Smooth muscle cell (in vitro differentiated cells): ENCODE results near the gene CBX5. TPM values are rescaled to one million over a fixed set of nuclear protein-coding genes. Genes with fewer than 3 reads are reported as not detected.

Experiments
- DNase-seq: peaks from one replicate; lab custom pipeline; 2025; ENCODE audit not compliant: unreplicated experiment; lab: John Stamatoyannopoulos, UW
- H2AFZ ChIP-seq: fragments of 200-600 bp; sonication (generic); 2 replicates; pipeline ENCODE4 v1.6.0; 2016; ENCODE audit warnings: antibody characterized with exemption, low read depth, mild to moderate bottlenecking
- H3F3A ChIP-seq: fragments of 200-600 bp; sonication (generic); 2 replicates; pipeline ENCODE4 v1.6.0; 2017; ENCODE audit warnings: antibody characterized with exemption, low read depth
- H3K27ac ChIP-seq: fragments of 200-600 bp; sonication (generic); 2 replicates; pipeline ENCODE4 v1.5.1; 2016; ENCODE audit warnings: low read depth, mild to moderate bottlenecking
- H3K27me3 ChIP-seq: fragments of 200-600 bp; sonication (generic); 2 replicates; pipeline ENCODE4 v1.6.1; 2016; ENCODE audit warnings: low read depth, mild to moderate bottlenecking
- H3K36me3 ChIP-seq: fragments of 200-600 bp; sonication (generic); 2 replicates; pipeline ENCODE4 v1.5.1; 2016; ENCODE audit warnings: low read depth
- H3K4me1 ChIP-seq: fragments of 200-600 bp; sonication (generic); 2 replicates; pipeline ENCODE4 v1.5.1; 2016; ENCODE audit warnings: low read depth
- H3K4me2 ChIP-seq: fragments of 200-600 bp; sonication (generic); 2 replicates; pipeline ENCODE4 v1.6.0; 2016; ENCODE audit warnings: mild to moderate bottlenecking
- H3K4me3 ChIP-seq: fragments of 200-600 bp; sonication (generic); 2 replicates; pipeline ENCODE4 v1.5.1; 2016; ENCODE audit warnings: mild to moderate bottlenecking
- H3K79me2 ChIP-seq: fragments of 200-600 bp; sonication (generic); 2 replicates; pipeline ENCODE4 v1.6.0; 2016; ENCODE audit warnings: low read depth, mild to moderate bottlenecking
- H3K9ac ChIP-seq: fragments of 200-600 bp; sonication (generic); 2 replicates; pipeline ENCODE4 v1.6.0; 2016; ENCODE audit warnings: low read depth
- H3K9me3 ChIP-seq: fragments of 200-600 bp; sonication (generic); replicated peaks from 2 replicates; pipeline ENCODE4 v1.5.1; 2016; ENCODE audit warnings: low read depth
- H4K20me1 ChIP-seq: fragments of 200-600 bp; sonication (generic); 2 replicates; pipeline ENCODE4 v1.6.0; 2016; ENCODE audit warnings: low read depth
- WGBS: methylation state at CpG from one replicate; pipeline ENCODE4 v1.1.7; 2016; ENCODE audit warnings: low lambda C conversion rate; 5-methylcytosine and 5-hydroxymethylcytosine counted together
- polyA plus RNA-seq: library from polyadenylated mRNA; unstranded; fragments of >200 nt; fragmentation: Nextera tagmentation; extraction: Ambion mirVana; gene quantifications from 2 replicates; pipeline ENCODE4 v1.2.1, GENCODE V29; 2016
- total RNA-seq: library from RNA; depleted of rRNA; stranded (reverse); fragments of >200 nt; gene quantifications from 2 replicates; pipeline ENCODE4 v1.2.3, GENCODE V29; 2014
- TF ChIP-seq, protein P1 (sequence below): fragments of 200-600 bp; sonication (generic); IDR thresholded peaks from 2 replicates; pipeline ENCODE4 v1.5.1; 2017; ENCODE audit warnings: borderline replicate concordance, mild to moderate bottlenecking, antibody characterized with exemption; ENCODE audit not compliant: insufficient read depth, poor library complexity, severe bottlenecking

The CBX5 gene
- total and polyA plus RNA-seq, 2 experiments from 2014 or later = 26.1 to 67.4 TPM

- no peak for DNase-seq
- Histone ChIP-seq H3K79me2 (no peaks in the 10 kb centered on the region), H3K27ac (no peak overlapping the region), H3K27me3 (no peaks in the 10 kb centered on the region), H3K9ac (no peak overlapping the region), H4K20me1 (no peaks in the 10 kb centered on the region), H3K36me3 (no peaks in the 10 kb centered on the region), H3K4me1 (no peaks in the 10 kb centered on the region), H3F3A (no peaks in the 10 kb centered on the region), H3K4me2 (no peak overlapping the region), H2AFZ (no peak overlapping the region), H3K9me3 (no peaks in the 10 kb centered on the region), H3K4me3 (no peak overlapping the region)
- WGBS = 89% methylated on average over 6 of the region's 6 CpGs
- TF ChIP-seq, protein P1, sequence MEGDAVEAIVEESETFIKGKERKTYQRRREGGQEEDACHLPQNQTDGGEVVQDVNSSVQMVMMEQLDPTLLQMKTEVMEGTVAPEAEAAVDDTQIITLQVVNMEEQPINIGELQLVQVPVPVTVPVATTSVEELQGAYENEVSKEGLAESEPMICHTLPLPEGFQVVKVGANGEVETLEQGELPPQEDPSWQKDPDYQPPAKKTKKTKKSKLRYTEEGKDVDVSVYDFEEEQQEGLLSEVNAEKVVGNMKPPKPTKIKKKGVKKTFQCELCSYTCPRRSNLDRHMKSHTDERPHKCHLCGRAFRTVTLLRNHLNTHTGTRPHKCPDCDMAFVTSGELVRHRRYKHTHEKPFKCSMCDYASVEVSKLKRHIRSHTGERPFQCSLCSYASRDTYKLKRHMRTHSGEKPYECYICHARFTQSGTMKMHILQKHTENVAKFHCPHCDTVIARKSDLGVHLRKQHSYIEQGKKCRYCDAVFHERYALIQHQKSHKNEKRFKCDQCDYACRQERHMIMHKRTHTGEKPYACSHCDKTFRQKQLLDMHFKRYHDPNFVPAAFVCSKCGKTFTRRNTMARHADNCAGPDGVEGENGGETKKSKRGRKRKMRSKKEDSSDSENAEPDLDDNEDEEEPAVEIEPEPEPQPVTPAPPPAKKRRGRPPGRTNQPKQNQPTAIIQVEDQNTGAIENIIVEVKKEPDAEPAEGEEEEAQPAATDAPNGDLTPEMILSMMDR = no peak
These were observed 33.8 kb downstream of the CBX5 start for GRCh38 chr12:54246011-54246641.

GRCh38 chr12:54240971-54241588, 38.8 kb downstream of the CBX5 start:
- no peak overlapping the region for H3K4me2 ChIP-seq
- H3K9me3 ChIP-seq = no peaks in the 10 kb centered on the region
- TF ChIP-seq, protein P1 = no peak
- H3K36me3 ChIP-seq = no peaks in the 10 kb centered on the region
- H3K27ac ChIP-seq = no peak overlapping the region
- no peaks in the 10 kb centered on the region for H3K27me3 ChIP-seq
- H3K4me3 ChIP-seq = no peak overlapping the region
- H3K79me2 ChIP-seq = no peaks in the 10 kb centered on the region
- no peak overlapping the region for H2AFZ ChIP-seq
- no peaks in the 10 kb centered on the region for H4K20me1 ChIP-seq
- no peaks in the 10 kb centered on the region for H3F3A ChIP-seq
- no peak for DNase-seq
- H3K4me1 ChIP-seq = no peaks in the 10 kb centered on the region
- H3K9ac ChIP-seq = no peak overlapping the region
- WGBS = 97% methylated on average over 2 of the region's 2 CpGs

DNA sequence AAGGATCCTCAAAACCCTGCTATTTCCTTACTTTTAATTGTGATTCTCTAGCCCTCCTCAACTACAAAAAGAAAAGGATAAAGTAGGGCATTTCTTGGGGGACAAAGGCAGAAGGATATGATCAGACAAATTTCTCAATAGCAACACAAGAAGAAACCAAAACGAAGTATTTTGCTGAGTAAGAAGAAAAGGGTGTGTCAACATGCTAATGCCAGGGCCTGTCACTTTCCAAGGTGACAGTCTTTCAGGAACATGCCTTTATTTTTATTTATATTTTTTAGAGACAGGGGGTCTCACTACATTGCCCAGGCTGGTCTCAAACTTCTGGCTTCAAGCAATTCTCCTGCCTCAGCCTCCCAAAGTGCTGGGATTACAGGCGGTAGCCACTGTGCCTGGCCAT, 39.8 kb downstream of the CBX5 start:
- Histone ChIP-seq H3K4me3 (no peak overlapping the region), H3K9ac (no peak overlapping the region), H3F3A (no peaks in the 10 kb centered on the region), H3K79me2 (no peaks in the 10 kb centered on the region), H3K9me3 (no peaks in the 10 kb centered on the region), H3K27ac (no peak overlapping the region), H3K4me1 (no peaks in the 10 kb centered on the region), H4K20me1 (no peaks in the 10 kb centered on the region), H2AFZ (no peak overlapping the region), H3K27me3 (no peaks in the 10 kb centered on the region), H3K4me2 (no peak overlapping the region), H3K36me3 (no peaks in the 10 kb centered on the region)
- 97% methylated on average over 2 of the region's 2 CpGs for WGBS
- DNase-seq = no peak
- TF ChIP-seq, protein P1 = no peak

DNA sequence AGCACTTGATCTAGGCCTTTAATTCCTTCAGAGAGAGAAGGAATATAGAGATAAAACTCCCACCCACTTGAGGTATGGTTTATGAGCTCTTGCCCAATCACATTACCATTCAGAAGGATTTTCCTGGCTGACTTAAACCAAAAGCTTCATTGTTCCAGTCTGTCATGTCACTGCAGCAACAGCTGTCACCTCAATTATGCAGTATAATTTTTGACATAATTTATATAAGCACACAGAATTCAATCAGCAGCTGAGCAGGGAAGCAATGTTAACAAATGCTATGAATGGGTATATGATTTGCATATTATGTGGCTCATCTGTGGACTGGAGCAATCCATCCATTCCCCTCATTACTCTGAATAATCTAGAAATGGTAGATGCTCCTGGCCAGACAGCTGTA, 40.3 kb downstream of the CBX5 start:
- no peaks in the 10 kb centered on the region for H3K36me3 ChIP-seq
- H3K4me2 ChIP-seq = no peak overlapping the region
- no peak overlapping the region for H3K9ac ChIP-seq
- no peaks in the 10 kb centered on the region for H3K4me1 ChIP-seq
- no peaks in the 10 kb centered on the region for H3K27me3 ChIP-seq
- H2AFZ ChIP-seq = no peak overlapping the region
- DNase-seq = no peak
- H3K9me3 ChIP-seq = no peaks in the 10 kb centered on the region
- H3K79me2 ChIP-seq = no peaks in the 10 kb centered on the region
- H3F3A ChIP-seq = no peaks in the 10 kb centered on the region
- H3K27ac ChIP-seq = no peak overlapping the region
- H3K4me3 ChIP-seq = no peak overlapping the region
- TF ChIP-seq, protein P1 = no peak
- no peaks in the 10 kb centered on the region for H4K20me1 ChIP-seq
